PC-9 (cell line): ENCODE measurements around the gene DUSP23.

Experiments used
- CTCF ChIP-seq: fragments of 200-600 bp; sonication (generic); conservative IDR thresholded peaks from 2 replicates; pipeline ENCODE4 v1.6.1; 2017; ENCODE audit warnings: mixed run types, antibody characterized with exemption, mild to moderate bottlenecking, moderate library complexity
- EZH2 ChIP-seq: fragments of 200-600 bp; sonication (generic); IDR thresholded peaks from 2 replicates; pipeline ENCODE4 v1.8.0; 2017; ENCODE audit warnings: antibody characterized with exemption, low read depth

GRCh38 chr1:159780583-159781582, at the start of gene DUSP23:
- TF ChIP-seq CTCF (peak; percentile 82), EZH2 (no peak)
